GM12878 (cell line): ENCODE data around the gene TCF12. TPM values are rescaled to one million over a fixed set of nuclear protein-coding genes. Genes with fewer than 3 reads are reported as not detected.

ENCODE experiments used
- ATAC-seq: fragments of 200-7000 bp; cut with Tn5 transposase; 3 replicates; pipeline ENCODE4 v1.9.1; 2020; ENCODE audit warnings: mild to moderate bottlenecking, moderate library complexity
- BruUV-seq: library from RNA; stranded (reverse); fragments of 400-500 nt; replicated peaks from 2 replicates; lab custom pipeline; 2021; lab: Mats Ljungman, UMichigan
- CTCF ChIA-PET: fragments of 300-600 bp; sonication (Branson Sonifier 250); formaldehyde crosslinking; extraction: SDS; loops from one replicate; lab custom pipeline; 2021; ENCODE audit warnings: inconsistent platforms; lab: Yijun Ruan, JAX
- POLR2A ChIA-PET: fragments of 350-600 bp; formaldehyde crosslinking; extraction: SDS; loops from one replicate; lab custom pipeline; 2021; ENCODE audit warnings: inconsistent platforms; lab: Charles Lee
- RAD21 ChIA-PET: fragments of 300-600 bp; sonication (Branson Sonifier 250); formaldehyde crosslinking; loops from one replicate; lab custom pipeline; 2023; ENCODE audit warnings: antibody characterized with exemption; ENCODE audit not compliant: unreplicated experiment; lab: Charles Lee
- SMC1A ChIA-PET: fragments of 300-600 bp; sonication (Branson Sonifier 250); formaldehyde crosslinking; loops from one replicate; lab custom pipeline; 2023; ENCODE audit not compliant: unreplicated experiment, uncharacterized antibody; lab: Charles Lee
- DNase-seq: peaks from one replicate; pipeline ENCODE4 v3.0.0-alpha.2; 2011; ENCODE audit warnings: low read depth, low spot score
- FAIRE-seq: peaks from 3 replicates; lab custom pipeline; 2011; peaks lifted over from hg19 to GRCh38; lab: Jason Lieb, UNC
- H2AFZ ChIP-seq: 2 replicates; pipeline ENCODE4 v1.6.0; 2011; ENCODE audit warnings: low read depth, low read length, control low read depth; ENCODE audit not compliant: control insufficient read depth
- H3K27ac ChIP-seq: 2 replicates; pipeline ENCODE4 v1.5.1; 2011; ENCODE audit warnings: control low read depth; ENCODE audit not compliant: control insufficient read depth, insufficient read depth
- H3K27me3 ChIP-seq, 2 experiments: replicated peaks in 1 of 2; 2 replicates each; pipeline versions ENCODE4 v1.6.0 to v1.6.1; 2011; ENCODE audit warnings: low read length in 1 of 2; ENCODE audit not compliant: control insufficient read depth in 2 of 2, insufficient read depth in 2 of 2
- H3K36me3 ChIP-seq, 2 experiments: 2 replicates each; pipeline ENCODE4 v1.5.1; 2011; ENCODE audit warnings: low read length in 1 of 2; ENCODE audit not compliant: control insufficient read depth in 2 of 2, insufficient read depth in 2 of 2
- H3K4me1 ChIP-seq: 2 replicates; pipeline ENCODE4 v1.6.1; 2011; ENCODE audit warnings: mild to moderate bottlenecking, low read length, moderate library complexity, mixed read lengths; ENCODE audit not compliant: control insufficient read depth, insufficient read depth
- H3K4me2 ChIP-seq: 2 replicates; pipeline ENCODE4 v1.6.0; 2011; ENCODE audit warnings: control low read depth; ENCODE audit not compliant: control insufficient read depth, insufficient read depth
- H3K4me3 ChIP-seq: fragments of 200-600 bp; sonication (generic); 2 replicates; pipeline ENCODE4 v1.5.1; 2016
- H3K79me2 ChIP-seq: 2 replicates; pipeline ENCODE4 v1.6.0; 2011; ENCODE audit warnings: low read length; ENCODE audit not compliant: control insufficient read depth, insufficient read depth
- H3K9ac ChIP-seq: 2 replicates; pipeline ENCODE4 v1.8.0; 2011; ENCODE audit warnings: low read length, control low read depth, mixed read lengths; ENCODE audit not compliant: control insufficient read depth, insufficient read depth
- H3K9me3 ChIP-seq: replicated peaks from 3 replicates; pipeline ENCODE4 v1.5.1; 2011; ENCODE audit warnings: mild to moderate bottlenecking, low read length; ENCODE audit not compliant: control insufficient read depth, insufficient read depth
- H4K20me1 ChIP-seq: 2 replicates; pipeline ENCODE4 v1.6.0; 2011; ENCODE audit not compliant: control insufficient read depth, insufficient read depth
- CEBPZ ChIP-seq: fragments of 150-350 bp; IDR thresholded peaks from 2 replicates; pipeline ENCODE4 v1.6.1; 2016; ENCODE audit warnings: low read depth, low read length
- CHD4 ChIP-seq: fragments of 200-600 bp; sonication (generic); IDR thresholded peaks from 2 replicates; pipeline ENCODE4 v1.6.1; 2016; ENCODE audit warnings: mild to moderate bottlenecking
- CREM ChIP-seq: IDR thresholded peaks from 2 replicates; pipeline ENCODE4 v1.6.1; 2014; ENCODE audit warnings: antibody characterized with exemption, low read depth
- FOXK2 ChIP-seq: fragments of 450-650 bp; IDR thresholded peaks from 2 replicates; pipeline ENCODE4 v1.6.1; 2017; ENCODE audit warnings: mild to moderate bottlenecking, moderate library complexity
- PML ChIP-seq: IDR thresholded peaks from 2 replicates; pipeline ENCODE4 v1.6.1; 2012; ENCODE audit warnings: low read length, inconsistent platforms
- POLR2AphosphoS5 ChIP-seq: IDR thresholded peaks from 2 replicates; pipeline ENCODE4 v1.6.1; 2011; ENCODE audit warnings: mild to moderate bottlenecking, low read length, inconsistent platforms
- POU2F2 ChIP-seq: IDR thresholded peaks from 3 replicates; pipeline ENCODE4 v1.6.1; 2011; ENCODE audit warnings: low read depth, mild to moderate bottlenecking, low read length, borderline replicate concordance
- RAD51 ChIP-seq: fragments of 450-650 bp; IDR thresholded peaks from 2 replicates; pipeline ENCODE4 v1.6.1; 2016; ENCODE audit warnings: moderate library complexity, mild to moderate bottlenecking, inconsistent platforms
- SRF ChIP-seq, 2 experiments: IDR thresholded peaks; 2 replicates each; pipeline ENCODE4 v1.6.1; 2011; ENCODE audit warnings: low read depth in 2 of 2, low read length in 2 of 2, mild to moderate bottlenecking in 1 of 2, moderate library complexity in 1 of 2
- SUZ12 ChIP-seq: fragments of 200-600 bp; sonication (generic); IDR thresholded peaks from one replicate; pipeline ENCODE4 v1.6.1; 2018; ENCODE audit warnings: antibody characterized with exemption, mild to moderate bottlenecking; ENCODE audit not compliant: unreplicated experiment
- ZBTB11 ChIP-seq: fragments of 450-650 bp; formaldehyde crosslinking; IDR thresholded peaks from 2 replicates; pipeline ENCODE4 v1.5.0; 2022; ENCODE audit warnings: mild to moderate bottlenecking, missing genetic modification characterization
- WGBS: methylation state at CpG from one replicate; pipeline ENCODE4 v1.1.6; 2016; ENCODE audit warnings: low lambda C conversion rate; ENCODE audit not compliant: insufficient replicate concordance, insufficient coverage; ENCODE audit errors: missing lambda C conversion rate; 5-methylcytosine and 5-hydroxymethylcytosine counted together
- in situ Hi-C: fragments of 300-500 bp; cut with MboI; formaldehyde crosslinking; loops from 9 replicates; pipeline ENCODE4 v1.14.3; 2018; ENCODE audit warnings: mixed read lengths
- intact Hi-C: fragments of 100-400 bp; cut with micrococcal nuclease; formaldehyde crosslinking; loops from one replicate; pipeline ENCODE4 v1.14.2; 2022; ENCODE audit not compliant: unreplicated experiment
- polyA plus RNA-seq, 11 experiments: library from polyadenylated mRNA; depleted of rRNA in 4 of 11; unstranded in 6 of 11; stranded (reverse) in 5 of 11; fragments of >200 nt; fragmentation: Nextera tagmentation in 4 of 11; fragmentation: Illumina TruSeq in 1 of 11; extraction: Ambion mirVana in 4 of 11; extraction: Trizol in 1 of 11; gene quantifications; 1 replicate in 1 of 11; 2 replicates in 10 of 11; pipeline versions ENCODE4 v1.2.1 to v1.2.3, GENCODE V29; 2011 to 2016; ENCODE audit warnings: inconsistent platforms in 2 of 11, missing spikeins in 2 of 11, low read depth in 1 of 11
- total RNA-seq, 4 experiments: library from RNA; depleted of rRNA in 3 of 4; stranded (reverse); fragments of >200 nt in 3 of 4; fragmentation: Illumina TruSeq in 1 of 4; extraction: Trizol in 1 of 4; gene quantifications; 2 replicates each; pipeline versions ENCODE4 v1.2.1 to v1.2.3, GENCODE V29; 2013 to 2021

TCF12 gene
- total and polyA plus RNA-seq, 10 of the 15 experiments (the other 5 are each of a cell fraction or from before 2014, with no cell fraction given): 8.2 to 70.9 (median 49.5) TPM

- TF ChIP-seq CEBPZ (no peak), RAD51 (no peak), PML (no peak), SRF (IDR thresholded peaks at IDR 0.05; ENCODE audit: low read depth in 2 of 2, low read length in 2 of 2) (no peak), FOXK2 (no peak), POLR2AphosphoS5 (no peak), CHD4 (no peak), POU2F2 (no peak), SUZ12 (no peak), ZBTB11 (CRISPR knock-in tag) (no peak), CREM (no peak)
- no peaks in the 10 kb centered on the region for H3K36me3 ChIP-seq
- ChIA-PET RAD21 (no interaction called here), CTCF (interaction anchor here (1.3 kb wide), 1 partner anchor 8 kb away, joined by 3 read pairs; no protein-coding TSS in a partner anchor), SMC1A (interaction anchor here (1.3 kb wide), 1 partner anchor 9 kb away, joined by 3 read pairs; no protein-coding TSS in a partner anchor), POLR2A (no interaction called here)
- H2AFZ ChIP-seq: no peak overlapping the region
- 99% methylated on average over 4 of the region's 4 CpGs for WGBS
- no peaks in the 10 kb centered on the region for H3K27me3 ChIP-seq
- H3K27ac ChIP-seq: no peak overlapping the region
- H3K4me2 ChIP-seq: no peak overlapping the region
- ATAC-seq (no peak), DNase-seq (no peak), FAIRE-seq (no peak)
- no peaks in the 10 kb centered on the region; the same call in 1 of the 2 replicates for H3K4me1 ChIP-seq
- no peak overlapping the region for H3K4me3 ChIP-seq
- H3K9me3 ChIP-seq: no peaks in the 10 kb centered on the region; the same call in 2 of the 3 replicates
- H3K9ac ChIP-seq: no peak overlapping the region
- H4K20me1 ChIP-seq: no peaks in the 10 kb centered on the region
- intact Hi-C loops (loop anchor here (5.0 to 10.0 kb wide), 3 partner anchors 159 to 386 kb away; no protein-coding TSS in a partner anchor), in situ Hi-C loops (loop anchor here (10.0 kb wide), 1 partner anchor 389 kb away; no protein-coding TSS in a partner anchor)
- H3K79me2 ChIP-seq: peaks cover 28% of the 10 kb centered on the region
- BruUV-seq: no TSS peak
These were observed 2.6 kb upstream of the TCF12 start for GRCh38 chr15:56915888-56916287.
